SJSA1 (cell line): ENCODE results near the gene ENOX1. TPM values are rescaled to one million over a fixed set of nuclear protein-coding genes. Genes with fewer than 3 reads are reported as not detected.

ENCODE experiments used
- DNase-seq, 2 experiments: peaks; one replicate each; pipeline ENCODE4 v3.0.0-alpha.2; 2015 to 2020; ENCODE audit warnings: low spot score in 2 of 2, low read depth in 1 of 2
- H3K27ac ChIP-seq: fragments of 250-450 bp; sonication (Bioruptor Pico); 2 replicates; pipeline ENCODE4 v1.5.1; 2020; ENCODE audit warnings: mild to moderate bottlenecking, moderate library complexity
- H3K27me3 ChIP-seq: fragments of 250-450 bp; sonication (Bioruptor Pico); replicated peaks from 2 replicates; pipeline ENCODE4 v1.5.1; 2020; ENCODE audit warnings: mild to moderate bottlenecking, moderate library complexity
- H3K36me3 ChIP-seq: fragments of 250-450 bp; sonication (Bioruptor Pico); 2 replicates; pipeline ENCODE4 v1.5.1; 2020; ENCODE audit warnings: mild to moderate bottlenecking
- H3K4me1 ChIP-seq: fragments of 250-450 bp; sonication (Bioruptor Pico); replicated peaks from 2 replicates; pipeline ENCODE4 v1.6.1; 2021; ENCODE audit warnings: mild to moderate bottlenecking
- H3K4me3 ChIP-seq: fragments of 250-450 bp; sonication (Bioruptor Pico); 2 replicates; pipeline ENCODE4 v1.5.1; 2020; ENCODE audit warnings: mild to moderate bottlenecking
- H3K9me3 ChIP-seq: fragments of 250-450 bp; sonication (Bioruptor Pico); replicated peaks from 2 replicates; pipeline ENCODE4 v1.5.1; 2020; ENCODE audit warnings: mild to moderate bottlenecking
- total RNA-seq: library from RNA; depleted of rRNA; stranded (reverse); fragments of >200 nt; shearing (Covaris generic); gene quantifications from 2 replicates; pipeline ENCODE4 v1.2.3, GENCODE V29; 2014

ENOX1 gene
- total RNA-seq, 1 experiment from 2014 or later, result 1.3 TPM

GRCh38 chr13:43776501-43777079 is 10.2 kb downstream of the ENOX1 start:
- no peak overlapping the region for H3K4me3 ChIP-seq
- H3K4me1 ChIP-seq, result no peaks in the 10 kb centered on the region
- H3K9me3 ChIP-seq, result no peaks in the 10 kb centered on the region
- no peak overlapping the region for H3K27ac ChIP-seq
- no peaks in the 10 kb centered on the region for H3K27me3 ChIP-seq
- no peaks in the 10 kb centered on the region for H3K36me3 ChIP-seq
- no peak for DNase-seq

GRCh38 chr13:43776006-43776405 is 10.8 kb downstream of the ENOX1 start:
- Histone ChIP-seq H3K4me3 (no peak overlapping the region), H3K27ac (no peak overlapping the region), H3K9me3 (no peaks in the 10 kb centered on the region), H3K36me3 (no peaks in the 10 kb centered on the region), H3K27me3 (no peaks in the 10 kb centered on the region), H3K4me1 (no peaks in the 10 kb centered on the region)
- DNase-seq, result no peak

DNA sequence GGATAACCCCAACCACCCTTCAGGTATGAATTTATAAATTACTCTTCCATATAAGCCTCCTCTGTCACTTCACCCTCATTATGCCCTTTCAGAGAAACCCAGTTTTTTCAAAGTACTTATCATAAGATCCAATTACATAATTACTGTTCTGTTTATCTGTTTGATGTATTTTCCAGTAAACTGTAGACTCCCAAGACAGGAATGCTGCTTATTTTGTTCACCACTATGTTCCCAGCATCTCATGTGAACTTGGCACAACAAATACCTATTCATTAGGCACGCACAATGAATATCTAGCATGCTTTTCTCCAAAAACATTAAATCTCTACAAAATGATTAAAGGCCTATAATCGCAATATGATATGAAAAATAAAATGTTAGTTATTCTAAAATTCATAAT is 13.2 kb downstream of the ENOX1 start:
- no peak for DNase-seq
- Histone ChIP-seq H3K9me3 (no peaks in the 10 kb centered on the region), H3K4me1 (no peaks in the 10 kb centered on the region), H3K27me3 (no peaks in the 10 kb centered on the region), H3K4me3 (no peak overlapping the region), H3K36me3 (no peaks in the 10 kb centered on the region), H3K27ac (no peak overlapping the region)

DNA sequence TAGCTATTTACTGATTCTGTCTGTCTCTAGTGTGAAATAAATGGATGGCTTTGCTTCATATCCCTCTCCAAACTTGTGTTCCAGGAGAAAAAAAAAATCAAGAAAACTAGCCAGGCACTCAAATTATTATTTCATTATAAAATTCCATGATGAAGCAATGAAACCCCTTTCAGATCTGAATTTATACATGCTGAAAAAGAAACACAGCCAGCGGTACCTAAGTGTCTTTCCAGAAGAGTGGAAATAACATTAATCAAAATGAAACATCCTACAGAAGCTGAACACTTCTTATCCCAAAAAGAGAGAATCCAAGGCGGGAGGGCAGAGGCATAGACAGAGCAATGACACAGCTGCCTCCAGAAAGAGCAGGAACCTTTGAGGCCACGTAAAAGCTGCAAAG is 15.9 kb downstream of the ENOX1 start:
- Histone ChIP-seq H3K27ac (no peak overlapping the region), H3K9me3 (no peaks in the 10 kb centered on the region), H3K4me1 (no peaks in the 10 kb centered on the region), H3K4me3 (no peak overlapping the region), H3K36me3 (no peaks in the 10 kb centered on the region), H3K27me3 (no peaks in the 10 kb centered on the region)
- DNase-seq, result no peak

- no peaks in the 10 kb centered on the region for H3K9me3 ChIP-seq
- no peaks in the 10 kb centered on the region for H3K4me1 ChIP-seq
- H3K4me3 ChIP-seq, result no peak overlapping the region
- H3K27ac ChIP-seq, result no peak overlapping the region
- DNase-seq, result no peak
- H3K36me3 ChIP-seq, result no peaks in the 10 kb centered on the region
- no peaks in the 10 kb centered on the region for H3K27me3 ChIP-seq
These were observed 17.2 kb downstream of the ENOX1 start for GRCh38 chr13:43769529-43769928.

- H3K9me3 ChIP-seq, result no peaks in the 10 kb centered on the region
- DNase-seq, result no peak
- H3K27ac ChIP-seq, result no peak overlapping the region
- H3K36me3 ChIP-seq, result no peaks in the 10 kb centered on the region
- no peaks in the 10 kb centered on the region for H3K4me1 ChIP-seq
- H3K27me3 ChIP-seq, result no peaks in the 10 kb centered on the region
- no peak overlapping the region for H3K4me3 ChIP-seq
These were observed 19.3 kb downstream of the ENOX1 start for GRCh38 chr13:43767341-43767931.

- DNase-seq, result no peak
These were observed 20.0 kb downstream of the ENOX1 start for GRCh38 chr13:43766725-43767124.

GRCh38 chr13:43764349-43764748 is 22.4 kb downstream of the ENOX1 start:
- Histone ChIP-seq H3K36me3 (no peaks in the 10 kb centered on the region), H3K4me1 (no peaks in the 10 kb centered on the region), H3K4me3 (no peak overlapping the region), H3K9me3 (no peaks in the 10 kb centered on the region), H3K27me3 (no peaks in the 10 kb centered on the region), H3K27ac (no peak overlapping the region)
- DNase-seq, result no peak

More at GRCh38 chr13:43766725-43767124, 20.0 kb downstream of the ENOX1 start:
- no peak overlapping the region for H3K27ac ChIP-seq
- no peaks in the 10 kb centered on the region for H3K4me1 ChIP-seq
- no peaks in the 10 kb centered on the region for H3K36me3 ChIP-seq
- H3K27me3 ChIP-seq, result no peaks in the 10 kb centered on the region
- no peak overlapping the region for H3K4me3 ChIP-seq
- H3K9me3 ChIP-seq, result no peaks in the 10 kb centered on the region

- Histone ChIP-seq H3K4me3 (no peak overlapping the region), H3K4me1 (no peaks in the 10 kb centered on the region), H3K9me3 (no peaks in the 10 kb centered on the region), H3K36me3 (no peaks in the 10 kb centered on the region), H3K27ac (no peak overlapping the region), H3K27me3 (no peaks in the 10 kb centered on the region)
- DNase-seq, result no peak
These were observed 23.5 kb downstream of the ENOX1 start for GRCh38 chr13:43763143-43763759.

GRCh38 chr13:43761616-43762315 is 25.0 kb downstream of the ENOX1 start:
- Histone ChIP-seq H3K4me1 (no peaks in the 10 kb centered on the region), H3K4me3 (no peak overlapping the region), H3K27me3 (no peaks in the 10 kb centered on the region), H3K27ac (no peak overlapping the region), H3K36me3 (no peaks in the 10 kb centered on the region), H3K9me3 (no peaks in the 10 kb centered on the region)
- no peak for DNase-seq

- H3K27ac ChIP-seq, result no peak overlapping the region
- no peaks in the 10 kb centered on the region for H3K9me3 ChIP-seq
- no peaks in the 10 kb centered on the region for H3K36me3 ChIP-seq
- no peaks in the 10 kb centered on the region for H3K27me3 ChIP-seq
- no peaks in the 10 kb centered on the region for H3K4me1 ChIP-seq
- H3K4me3 ChIP-seq, result no peak overlapping the region
- DNase-seq, result no peak
These were observed 26.5 kb downstream of the ENOX1 start for GRCh38 chr13:43760257-43760656.

- no peaks in the 10 kb centered on the region for H3K9me3 ChIP-seq
- no peaks in the 10 kb centered on the region for H3K4me1 ChIP-seq
- no peak overlapping the region for H3K27ac ChIP-seq
- DNase-seq, result no peak
- no peak overlapping the region for H3K4me3 ChIP-seq
- H3K36me3 ChIP-seq, result no peaks in the 10 kb centered on the region
- H3K27me3 ChIP-seq, result no peaks in the 10 kb centered on the region
These were observed 27.9 kb downstream of the ENOX1 start for GRCh38 chr13:43758834-43759233.

GRCh38 chr13:43757266-43757665 is 29.5 kb downstream of the ENOX1 start:
- Histone ChIP-seq H3K9me3 (no peaks in the 10 kb centered on the region), H3K36me3 (no peaks in the 10 kb centered on the region), H3K4me1 (no peaks in the 10 kb centered on the region), H3K4me3 (no peak overlapping the region), H3K27me3 (no peaks in the 10 kb centered on the region), H3K27ac (no peak overlapping the region)
- no peak for DNase-seq

GRCh38 chr13:43755844-43756243 is 30.9 kb downstream of the ENOX1 start:
- no peak overlapping the region for H3K4me3 ChIP-seq
- H3K36me3 ChIP-seq, result no peaks in the 10 kb centered on the region
- H3K27me3 ChIP-seq, result no peaks in the 10 kb centered on the region
- H3K4me1 ChIP-seq, result no peaks in the 10 kb centered on the region
- no peak overlapping the region for H3K27ac ChIP-seq
- no peak for DNase-seq
- no peaks in the 10 kb centered on the region for H3K9me3 ChIP-seq
